NCI-H82 treated with DMSO at 0.1 percent for 48 hours (cell line): ENCODE measurements around the gene SOX12.
"Not testable (repeated sequence)": the region's sequence is repeated elsewhere in the genome, so short reads cannot be mapped to it uniquely, and the experiment has no call there.

Source experiments
- DNase-seq: peaks from one replicate; lab custom pipeline; 2025; ENCODE audit not compliant: unreplicated experiment; lab: John Stamatoyannopoulos, UW

SOX12 gene

DNA sequence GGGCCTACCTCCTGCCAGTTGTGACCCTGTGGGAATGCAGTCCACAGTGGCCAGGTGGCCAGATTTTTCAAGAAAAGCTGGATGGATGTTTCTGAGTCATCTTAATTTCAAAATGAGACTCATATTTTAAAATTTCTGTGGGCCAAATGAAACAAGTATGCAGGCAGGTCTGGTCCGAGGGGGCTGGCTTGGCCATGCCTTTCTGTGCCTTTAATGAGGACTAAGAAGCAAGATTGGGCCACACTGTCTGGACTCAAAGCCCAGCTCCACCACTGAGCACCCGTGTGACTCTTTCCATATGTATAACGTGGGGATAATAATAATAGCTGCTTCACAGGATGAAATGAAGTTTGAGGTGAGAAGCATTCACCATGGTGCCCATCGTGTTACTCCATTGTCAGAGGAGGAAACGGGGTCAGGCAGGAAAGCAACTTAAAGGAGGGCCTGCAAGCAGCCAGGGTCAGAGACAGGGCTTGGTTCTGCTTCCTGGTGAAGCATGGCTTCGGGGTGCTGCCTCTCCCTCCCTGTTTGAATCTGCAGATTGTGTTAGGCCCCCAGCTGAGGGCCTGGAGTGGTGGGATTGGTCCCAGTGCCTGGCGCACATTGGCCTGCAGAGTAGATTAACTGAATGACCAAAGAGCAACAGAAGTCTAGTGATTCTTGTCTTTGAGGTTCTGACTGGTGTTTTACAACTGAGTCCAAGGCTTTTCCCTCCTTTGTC is 3.8 kb downstream of the SOX12 start:
- no peak for DNase-seq

DNA sequence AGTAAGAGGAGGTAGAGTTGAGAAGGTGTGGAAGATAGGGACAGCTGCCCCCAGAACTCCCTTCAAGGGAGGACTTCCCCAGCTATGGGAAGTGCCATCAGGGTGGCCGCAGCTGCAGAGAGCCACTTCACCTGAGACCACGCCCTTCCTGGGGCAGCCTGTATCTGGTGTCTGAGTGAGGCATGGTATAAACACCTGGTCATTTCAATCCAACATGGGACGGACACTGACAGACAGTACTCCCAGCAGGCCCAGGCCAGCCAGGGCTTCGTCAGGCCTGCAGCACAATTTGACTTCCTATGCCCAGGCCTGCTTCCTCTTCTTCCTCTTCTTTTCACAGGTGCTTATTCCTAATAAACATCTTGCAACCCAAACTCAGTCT is 4.5 kb downstream of the SOX12 start:
- DNase-seq: no peak

DNA sequence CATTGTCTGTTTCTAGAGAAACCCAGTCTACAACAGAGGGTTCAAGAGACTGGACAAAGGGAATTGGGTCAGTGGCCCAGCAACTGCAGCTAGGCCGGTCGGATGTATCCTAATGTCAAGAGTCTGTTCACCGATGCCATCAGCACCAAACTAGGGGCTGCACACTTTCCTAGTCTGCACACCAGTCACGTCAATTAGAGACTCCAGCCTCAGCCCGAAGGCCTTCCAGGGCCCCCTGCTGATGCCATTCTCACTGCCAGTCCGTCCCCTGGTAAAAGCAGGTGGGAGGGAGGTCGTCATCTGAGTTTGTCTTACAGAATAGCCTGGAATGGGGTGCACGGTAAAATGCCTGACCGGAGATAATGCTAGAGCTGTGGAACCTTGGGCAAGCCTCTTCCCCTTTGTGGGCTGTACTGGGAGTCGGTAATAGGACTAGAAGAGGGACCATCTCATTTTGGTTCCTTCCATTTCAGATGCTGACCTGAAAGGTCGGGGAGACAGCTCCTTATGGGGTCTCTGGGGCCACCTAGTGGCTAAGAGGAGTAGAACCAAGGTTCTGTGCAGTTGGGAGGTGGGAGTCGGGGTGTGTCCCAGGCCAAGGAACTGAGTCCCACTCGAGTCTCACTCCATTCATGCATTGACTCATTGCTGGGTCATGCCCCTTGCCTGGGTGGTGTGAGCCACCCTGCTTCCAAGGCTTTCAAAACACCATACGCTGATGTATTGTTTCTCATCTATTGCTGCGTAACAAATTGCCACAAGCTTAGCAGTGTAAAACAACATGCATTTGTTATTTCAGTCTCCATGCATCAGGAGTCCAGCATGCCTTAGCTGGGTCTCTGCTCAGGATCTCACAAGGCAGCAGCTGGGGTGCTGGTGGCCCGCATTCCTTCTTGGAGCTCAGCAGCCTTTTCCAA is 5.1 kb downstream of the SOX12 start:
- peak; percentile 52 for DNase-seq

DNA sequence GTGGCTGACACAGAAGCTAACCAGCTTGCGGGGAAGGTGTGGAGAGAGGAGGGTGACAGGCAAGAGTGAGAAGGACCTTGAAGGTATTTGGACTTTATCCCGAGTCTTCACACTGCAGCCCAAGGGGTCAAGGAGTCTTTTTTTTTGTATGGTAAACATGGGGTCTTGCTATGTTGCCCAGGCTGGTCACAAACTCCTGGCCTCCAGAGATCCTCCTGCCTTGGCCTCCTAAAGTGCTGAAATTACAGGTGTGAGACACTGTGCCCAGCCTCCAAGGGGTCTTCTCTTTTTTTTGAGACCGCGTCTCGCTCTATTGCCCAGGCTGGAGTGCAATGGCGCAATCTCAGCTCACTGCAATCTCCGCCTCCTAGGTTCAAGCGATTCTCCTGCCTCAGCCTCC is 9.2 kb downstream of the SOX12 start:
- DNase-seq: no peak

DNA sequence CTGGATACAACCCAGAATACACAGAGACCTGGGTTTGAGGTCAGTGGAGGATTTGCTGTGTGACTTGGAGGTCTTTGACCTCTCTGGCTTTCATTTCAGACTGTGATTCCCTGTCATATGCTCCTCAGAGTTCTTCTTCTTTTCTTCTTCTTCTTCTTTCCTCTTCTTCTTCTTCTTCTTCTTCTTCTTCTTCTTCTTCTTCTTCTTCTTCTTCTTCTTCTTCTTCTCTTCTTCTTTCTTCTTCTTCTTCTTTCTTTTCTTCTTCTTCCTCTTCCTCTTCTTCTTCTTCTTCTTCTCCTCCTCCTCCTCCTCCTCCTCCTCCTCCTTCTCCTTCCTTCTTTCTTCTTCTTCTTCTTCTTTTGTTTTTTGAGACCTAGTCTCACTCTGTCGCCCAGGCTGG is 10.7 kb downstream of the SOX12 start:
- not testable (repeated sequence) for DNase-seq

DNA sequence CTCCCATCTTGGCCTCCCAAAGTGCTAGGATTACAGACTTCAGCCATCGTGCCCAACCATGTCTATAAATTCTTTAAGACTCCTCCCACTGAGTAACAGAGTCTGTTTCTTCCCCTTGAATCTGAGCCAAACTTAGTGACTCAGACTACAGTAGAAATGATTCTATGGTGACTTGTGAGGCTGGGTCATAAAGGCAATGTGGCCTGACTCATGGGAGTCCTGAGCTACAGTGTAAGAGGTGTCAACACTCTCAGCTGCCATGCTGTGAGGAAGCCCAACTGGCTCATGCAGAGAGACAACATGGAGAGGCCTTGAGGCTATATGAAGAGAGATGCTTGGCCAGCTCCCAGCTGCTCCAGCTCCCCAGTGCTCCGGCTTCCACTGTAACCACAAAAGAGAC is 16.3 kb downstream of the SOX12 start:
- DNase-seq: no peak

DNA sequence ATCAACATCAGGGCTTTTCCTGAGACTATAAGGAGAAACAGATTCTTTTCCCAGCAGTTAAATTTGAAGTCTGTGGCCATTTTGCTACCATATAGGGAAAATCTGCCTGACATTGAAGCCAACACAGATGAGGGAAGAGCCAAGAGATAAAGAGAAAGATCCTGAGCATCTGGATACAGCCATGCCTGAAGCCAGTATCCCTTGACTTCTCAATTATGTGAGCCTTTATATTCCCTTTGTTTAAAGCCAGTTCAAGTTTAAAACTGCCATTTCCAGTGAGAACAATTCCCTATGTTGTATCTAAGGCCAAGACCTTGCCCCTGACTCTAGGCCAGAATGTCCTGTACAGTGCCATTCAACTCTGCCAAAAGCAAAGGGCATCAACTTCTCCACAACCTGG is 17.8 kb downstream of the SOX12 start:
- DNase-seq: no peak

DNA sequence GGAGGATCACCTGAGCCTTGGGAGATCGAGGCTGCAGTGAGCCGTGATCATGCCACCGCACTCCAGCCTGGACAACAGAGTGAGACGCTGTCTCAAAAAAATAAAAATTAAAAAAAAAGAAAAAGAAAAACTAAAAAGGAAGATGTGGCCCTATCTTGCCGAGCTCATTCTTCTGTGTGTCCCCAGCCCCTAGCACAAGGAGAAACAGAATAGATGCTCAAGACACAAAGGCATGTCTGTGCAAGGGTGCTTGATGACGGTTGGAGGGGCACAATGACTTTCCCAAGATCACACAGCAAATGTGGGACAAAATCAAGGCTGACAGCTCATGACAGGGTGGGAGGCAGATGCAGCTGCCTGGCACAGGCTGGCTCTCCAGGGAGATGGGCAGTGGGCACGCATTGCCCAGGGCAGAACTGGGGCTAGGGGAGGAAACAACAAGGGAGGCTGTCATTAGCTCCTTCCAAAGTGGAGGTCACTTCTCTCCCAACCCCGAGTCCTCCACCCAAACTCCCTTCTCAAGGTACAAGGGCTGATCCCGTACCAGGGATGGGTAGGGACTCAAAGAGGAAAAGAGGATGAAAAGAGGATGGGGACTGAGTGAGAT is 20.8 kb downstream of the SOX12 start:
- DNase-seq: no peak

DNA sequence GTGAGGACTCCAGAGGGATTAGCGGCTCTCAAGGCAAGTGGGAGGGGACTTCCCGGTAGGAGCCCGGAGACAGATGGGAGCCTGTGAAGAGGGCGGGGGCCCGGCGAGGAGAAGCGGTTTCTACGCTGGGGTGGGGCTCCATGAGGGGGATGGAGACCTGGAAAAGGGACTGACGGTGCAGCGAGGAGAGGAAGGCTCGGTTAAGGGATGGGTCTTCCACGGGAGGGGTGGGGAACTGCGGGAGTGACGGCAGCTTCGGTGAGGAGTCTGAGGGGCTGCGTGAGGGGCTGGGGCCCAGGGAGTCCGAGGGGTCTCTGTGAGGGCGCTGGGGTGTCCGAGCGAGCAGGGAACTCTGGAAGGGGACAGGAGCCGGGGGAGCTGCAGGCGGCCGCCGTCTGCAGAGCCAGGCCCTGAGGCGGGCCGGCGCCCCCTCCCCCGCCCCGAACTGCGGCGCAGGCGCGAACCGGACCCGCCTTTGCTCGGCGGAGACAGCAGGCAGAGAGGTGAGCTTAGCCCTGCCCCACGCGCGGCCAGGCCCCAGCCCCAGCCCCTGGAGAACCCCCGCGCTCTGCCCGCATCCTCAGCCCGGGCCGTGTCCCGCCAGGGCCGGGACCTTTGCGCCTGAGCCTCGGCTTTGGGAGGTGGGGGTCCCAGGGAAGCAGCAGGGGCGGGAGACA is 21.4 kb downstream of the SOX12 start, which contains the start of gene NRSN2:
NRSN2 (plus strand) TSS at position 472 of the 677 bp plus-strand sequence. CDS start 2,533 bp downstream, outside the sequence.
- DNase-seq: peak; percentile 93

DNA sequence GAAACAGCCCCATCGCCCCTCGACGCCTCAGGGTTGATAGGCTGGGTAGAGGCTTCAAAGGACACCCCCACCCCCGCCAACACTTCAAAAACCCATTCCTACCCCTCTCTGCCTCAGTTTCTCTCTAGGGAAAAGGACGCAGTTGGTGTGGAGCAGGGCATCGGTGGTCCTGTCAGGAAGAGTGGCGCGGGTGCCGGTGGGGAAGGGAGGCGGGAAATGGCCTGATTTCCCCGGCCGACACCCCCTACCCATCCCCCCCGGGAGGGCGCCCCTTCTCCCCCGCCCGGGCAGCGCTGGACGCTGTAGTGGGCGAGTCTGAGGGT is 21.9 kb downstream of the SOX12 start:
- DNase-seq: no peak

DNA sequence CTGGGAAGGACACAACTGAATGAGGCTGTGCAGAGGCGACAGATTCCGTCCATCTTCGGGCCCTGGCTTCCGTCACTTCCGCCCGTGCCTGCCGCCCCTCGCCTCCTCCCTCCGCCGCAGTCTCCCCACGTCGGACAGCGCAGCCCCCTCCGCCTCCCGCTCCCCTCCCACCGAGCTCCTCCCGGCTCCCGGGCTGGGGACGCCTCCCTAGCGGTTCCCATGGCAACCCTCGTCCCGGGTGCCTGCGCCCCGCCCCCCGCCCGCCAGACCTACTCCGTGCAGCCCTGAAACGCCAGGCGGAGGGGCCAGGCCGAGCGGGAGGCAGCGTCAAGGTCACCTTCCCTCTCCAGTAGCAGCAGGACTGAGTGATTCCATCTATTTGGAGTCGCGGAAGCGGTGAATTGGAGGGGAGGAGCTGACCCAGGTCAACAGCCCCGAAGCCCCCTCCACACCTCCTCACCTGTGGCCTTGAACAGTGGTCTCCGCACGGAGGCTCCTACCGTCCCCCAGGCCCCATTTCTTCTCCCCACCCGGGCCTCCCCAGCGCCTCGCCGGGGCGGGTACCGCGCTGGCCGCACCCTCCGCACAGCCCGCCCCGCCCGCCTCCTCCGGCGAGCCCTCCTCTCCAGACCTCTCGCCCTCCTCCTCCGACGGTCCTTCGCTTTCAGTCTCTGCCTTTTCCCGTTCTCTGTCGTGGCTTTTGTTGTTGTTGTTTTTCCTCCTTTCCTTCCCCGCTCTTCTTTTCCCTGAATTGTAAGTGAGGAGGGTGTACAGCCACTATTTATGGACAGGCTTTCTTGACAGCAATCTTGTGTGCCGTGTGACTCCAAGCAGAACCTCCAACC is 22.5 kb downstream of the SOX12 start:
- DNase-seq: peak; percentile 88

DNA sequence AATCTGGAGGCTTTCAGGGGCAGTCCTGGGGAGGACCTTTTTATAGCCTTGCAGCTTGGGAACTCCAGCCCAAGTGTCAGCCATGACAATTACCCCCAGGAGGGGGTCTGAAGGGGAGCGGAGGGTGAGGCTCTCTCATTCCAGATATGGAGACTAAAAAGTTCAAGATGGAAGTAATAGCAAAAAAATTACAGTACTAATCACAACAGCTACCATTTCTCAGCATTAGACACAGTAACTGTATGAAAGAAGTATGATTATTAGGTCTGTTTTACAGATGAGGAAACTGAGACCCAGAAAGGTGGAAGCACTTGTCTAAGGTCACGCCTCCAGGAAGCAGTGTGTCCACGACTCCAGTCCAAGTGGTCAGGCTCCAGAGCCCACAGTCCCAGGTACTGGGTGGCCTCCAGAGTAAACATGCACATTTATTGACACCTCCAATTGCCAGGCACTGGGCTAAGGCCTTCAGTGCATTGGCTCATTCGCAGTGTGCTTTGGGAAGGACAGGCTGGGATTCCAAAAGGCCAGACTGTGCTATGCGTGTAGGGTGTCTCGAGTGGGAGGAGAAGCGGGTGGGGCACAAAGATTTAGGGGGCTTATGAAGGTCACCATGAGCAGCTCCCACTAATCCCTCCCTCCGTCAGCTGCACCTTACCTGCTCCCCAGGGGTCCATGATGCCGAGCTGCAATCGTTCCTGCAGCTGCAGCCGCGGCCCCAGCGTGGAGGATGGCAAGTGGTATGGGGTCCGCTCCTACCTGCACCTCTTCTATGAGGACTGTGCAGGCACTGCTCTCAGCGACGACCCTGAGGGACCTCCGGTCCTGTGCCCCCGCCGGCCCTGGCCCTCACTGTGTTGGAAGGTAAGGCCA is 23.9 kb downstream of the SOX12 start:
- DNase-seq: no peak

DNA sequence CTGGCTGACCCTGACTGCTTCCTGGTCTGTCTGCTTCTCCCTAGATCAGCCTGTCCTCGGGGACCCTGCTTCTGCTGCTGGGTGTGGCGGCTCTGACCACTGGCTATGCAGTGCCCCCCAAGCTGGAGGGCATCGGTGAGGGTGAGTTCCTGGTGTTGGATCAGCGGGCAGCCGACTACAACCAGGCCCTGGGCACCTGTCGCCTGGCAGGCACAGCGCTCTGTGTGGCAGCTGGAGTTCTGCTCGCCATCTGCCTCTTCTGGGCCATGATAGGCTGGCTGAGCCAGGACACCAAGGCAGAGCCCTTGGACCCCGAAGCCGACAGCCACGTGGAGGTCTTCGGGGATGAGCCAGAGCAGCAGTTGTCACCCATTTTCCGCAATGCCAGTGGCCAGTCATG is 27.8 kb downstream of the SOX12 start:
- DNase-seq: no peak

DNA sequence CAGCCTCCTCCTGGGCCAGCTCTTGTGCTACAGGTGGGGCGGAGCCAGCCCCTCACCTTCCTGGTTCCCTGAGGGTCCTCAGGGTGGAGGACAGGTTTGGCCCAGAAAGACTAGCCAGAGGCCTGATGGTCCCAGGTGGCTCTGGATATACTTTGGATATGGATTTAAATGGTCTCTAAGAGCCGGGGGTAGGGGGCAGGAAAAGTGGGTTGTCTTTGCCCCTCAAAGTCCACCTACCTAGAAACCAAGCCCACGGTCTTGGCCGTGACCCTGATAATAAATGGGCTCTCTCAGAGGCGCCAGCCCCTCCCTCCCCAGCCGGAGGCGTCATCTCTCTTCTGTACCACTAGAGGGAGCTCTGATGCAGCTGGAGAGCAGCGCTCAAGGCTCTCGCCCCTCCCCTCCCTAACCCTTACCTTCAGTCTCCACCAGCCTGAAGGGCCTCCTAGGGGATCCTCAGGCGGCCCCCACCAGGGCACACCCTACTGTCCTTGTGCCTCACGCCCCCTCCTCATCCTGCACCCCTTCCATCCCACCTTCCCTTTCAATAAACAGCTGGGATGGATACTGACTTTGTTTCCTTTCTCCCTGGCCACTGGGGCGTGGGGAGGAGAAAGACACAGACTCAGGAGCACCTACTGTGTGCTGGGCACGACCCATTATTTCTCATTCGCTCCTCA is 29.1 kb downstream of the SOX12 start:
- peak; percentile 69 for DNase-seq

DNA sequence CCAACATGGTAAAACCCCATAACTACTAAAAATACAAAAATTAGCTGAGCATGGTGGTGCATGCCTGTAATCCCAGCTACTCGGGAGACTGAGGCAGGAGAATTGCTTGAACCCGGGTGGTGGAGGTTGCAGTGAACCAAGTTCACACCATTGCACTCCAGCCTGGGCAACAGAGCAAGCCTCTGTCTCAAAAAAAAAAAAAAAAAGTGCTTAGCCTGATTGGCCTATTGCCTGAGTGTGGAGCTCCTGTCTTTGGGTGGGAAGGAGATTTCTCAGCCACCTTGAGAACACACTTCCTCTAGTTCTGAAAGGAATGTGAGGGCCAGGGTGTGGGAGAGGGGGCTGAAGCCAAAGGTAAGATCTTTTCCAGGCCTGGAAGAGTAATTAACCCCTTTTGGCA is 30.8 kb downstream of the SOX12 start:
- DNase-seq: not testable (repeated sequence)

DNA sequence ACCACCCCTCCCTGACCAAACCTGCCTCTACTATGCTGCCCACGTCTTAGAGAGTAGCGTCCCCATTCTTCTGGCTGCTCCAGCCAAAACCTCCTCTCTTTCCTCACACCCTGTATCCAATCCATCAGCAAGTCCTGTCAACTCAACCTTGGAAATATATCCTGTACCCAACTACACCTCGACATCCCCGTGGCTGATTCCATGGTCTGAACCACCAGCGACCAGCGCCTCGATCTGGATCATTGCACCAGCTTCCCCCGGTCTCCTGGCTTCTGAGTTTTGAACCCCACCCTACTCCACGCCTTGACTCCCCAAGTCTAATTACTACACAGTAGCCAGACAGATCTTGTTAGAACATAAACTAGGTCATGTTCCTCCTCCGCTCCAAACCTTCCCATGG is 31.4 kb downstream of the SOX12 start:
- DNase-seq: no peak

DNA sequence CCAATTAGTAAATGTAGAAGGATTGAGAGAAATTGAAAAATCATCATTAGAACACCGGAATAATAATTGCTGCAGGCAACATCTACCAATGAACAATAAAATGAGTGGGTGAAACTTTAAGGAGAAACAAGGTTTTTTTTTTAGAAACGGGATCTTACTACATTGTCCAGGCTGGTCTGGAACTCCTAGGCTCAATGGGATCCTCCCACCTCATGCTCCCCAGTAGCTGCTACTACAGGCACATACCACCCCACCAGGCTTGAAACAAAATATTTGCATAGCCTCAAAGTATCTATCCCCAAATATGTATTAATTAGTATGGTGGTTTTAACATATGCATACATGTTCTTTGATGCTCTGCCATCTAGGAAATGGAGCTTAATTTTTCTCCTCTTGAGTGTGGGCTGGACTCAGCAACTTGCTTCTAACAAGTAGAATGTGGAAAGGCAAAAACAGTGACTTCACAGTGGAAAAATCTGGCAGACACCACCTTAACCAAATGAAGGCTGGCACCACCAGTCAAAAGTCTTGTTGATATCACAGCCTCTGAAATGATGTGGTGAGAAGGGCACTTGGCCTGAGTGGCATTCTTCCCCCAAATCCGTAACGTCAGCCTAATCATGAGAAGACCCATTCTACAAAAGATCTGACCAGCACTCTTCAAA is 33.7 kb downstream of the SOX12 start:
- DNase-seq: no peak

DNA sequence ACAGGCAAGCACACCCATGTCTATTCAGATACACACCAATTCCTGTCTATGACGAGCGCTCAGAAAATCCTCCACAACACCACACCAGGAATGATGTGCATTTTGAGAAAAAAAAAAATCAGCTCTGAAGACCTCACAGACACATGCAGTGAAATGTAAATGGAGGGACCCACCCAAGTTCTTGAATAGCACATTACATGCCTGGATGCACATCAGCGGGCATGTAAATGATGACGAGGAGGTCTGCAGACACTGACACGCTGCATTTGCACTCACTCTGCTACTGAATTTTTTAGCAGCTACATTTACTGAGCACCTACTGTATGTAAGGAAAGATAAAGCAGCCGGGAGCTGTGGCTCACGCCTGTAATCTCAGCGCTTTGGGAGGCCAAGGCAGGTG is 36.2 kb downstream of the SOX12 start:
- no peak for DNase-seq
